Tibial nerve (tissue), 4 donors: ENCODE results near the gene STIM1.

ENCODE experiments used
- CTCF ChIP-seq, 5 experiments: fragments of 200-600 bp in 3 of 5; fragments of 450-650 bp in 2 of 5; sonication (generic) in 3 of 5; IDR thresholded peaks; one replicate each; pipeline ENCODE4 v1.5.1; 2016 to 2019; ENCODE audit warnings: antibody characterized with exemption in 5 of 5, mild to moderate bottlenecking in 3 of 5, moderate library complexity in 2 of 5
- EP300 ChIP-seq, 2 donors: sonication (generic); formaldehyde crosslinking; IDR thresholded peaks; one replicate each; pipeline ENCODE4 v1.6.1; 2017; ENCODE audit warnings: antibody characterized with exemption in 2 of 2, mild to moderate bottlenecking in 1 of 2
- POLR2A ChIP-seq, 2 donors: fragments of 450-650 bp; IDR thresholded peaks; one replicate each; pipeline ENCODE4 v1.6.1; 2017; ENCODE audit warnings: antibody characterized with exemption in 2 of 2, mild to moderate bottlenecking in 2 of 2, moderate library complexity in 2 of 2

GRCh38 chr11:4027746-4028145, 172.3 kb downstream of the STIM1 start:
- TF ChIP-seq CTCF (IDR thresholded peaks at IDR 0.05) = no peak
- TF ChIP-seq EP300 (IDR thresholded peaks at IDR 0.05) = no peak
- no peak for TF ChIP-seq POLR2A (IDR thresholded peaks at IDR 0.05)
